H9 (cell line): ENCODE data around the gene WDR91. TPM values are rescaled to one million over a fixed set of nuclear protein-coding genes. Genes with fewer than 3 reads are reported as not detected.

Source experiments
- DNase-seq: peaks from one replicate; pipeline ENCODE4 v3.0.0-alpha.2; 2017
- H2AFZ ChIP-seq: one replicate; pipeline ENCODE4 v1.6.1; 2013; ENCODE audit warnings: mild to moderate bottlenecking, low read length, control low read depth, moderate library complexity
- H2AK5ac ChIP-seq: 2 replicates; pipeline ENCODE4 v1.6.1; 2013; ENCODE audit warnings: low read length, control low read depth, mixed read lengths; ENCODE audit not compliant: insufficient read length
- H2BK120ac ChIP-seq: one replicate; pipeline ENCODE4 v1.6.1; 2013; ENCODE audit warnings: low read depth, mild to moderate bottlenecking, low read length, control low read depth, inconsistent platforms; ENCODE audit not compliant: poor library complexity, severe bottlenecking
- H2BK12ac ChIP-seq: 2 replicates; pipeline ENCODE4 v1.6.1; 2013; ENCODE audit warnings: low read length, control low read depth, mixed read lengths, low read depth; ENCODE audit not compliant: insufficient read length
- H2BK15ac ChIP-seq: 2 replicates; pipeline ENCODE4 v1.6.1; 2013; ENCODE audit warnings: low read depth, low read length, control low read depth
- H2BK20ac ChIP-seq: one replicate; pipeline ENCODE4 v1.6.1; 2013; ENCODE audit warnings: low read depth, mild to moderate bottlenecking, low read length, control low read depth, inconsistent platforms; ENCODE audit not compliant: poor library complexity, severe bottlenecking
- H2BK5ac ChIP-seq: 2 replicates; pipeline ENCODE4 v1.6.1; 2013; ENCODE audit warnings: low read length, control low read depth, mixed read lengths; ENCODE audit not compliant: insufficient read length
- H3K14ac ChIP-seq: 2 replicates; pipeline ENCODE4 v1.6.1; 2013; ENCODE audit warnings: low read length, control low read depth; ENCODE audit not compliant: insufficient read depth
- H3K18ac ChIP-seq: 2 replicates; pipeline ENCODE4 v1.6.1; 2013; ENCODE audit warnings: low read depth, mild to moderate bottlenecking, mixed read lengths, low read length, control low read depth; ENCODE audit not compliant: insufficient read length
- H3K23ac ChIP-seq: 2 replicates; pipeline ENCODE4 v1.6.1; 2013; ENCODE audit warnings: low read length, control low read depth, mixed read lengths, low read depth; ENCODE audit not compliant: insufficient read length
- H3K23me2 ChIP-seq: 2 replicates; pipeline ENCODE4 v1.6.1; 2013; ENCODE audit warnings: low read depth, mild to moderate bottlenecking, mixed read lengths, low read length, control low read depth; ENCODE audit not compliant: insufficient read length, poor library complexity, severe bottlenecking
- H3K27ac ChIP-seq: 2 replicates; pipeline ENCODE4 v1.5.1; 2013; ENCODE audit warnings: low read length, control low read depth, mixed read lengths, low read depth; ENCODE audit not compliant: insufficient read length
- H3K27me3 ChIP-seq: 2 replicates; pipeline ENCODE4 v1.6.1; 2013; ENCODE audit warnings: low read length, control low read depth, inconsistent platforms; ENCODE audit not compliant: insufficient read depth
- H3K4ac ChIP-seq: 2 replicates; pipeline ENCODE4 v1.6.1; 2013; ENCODE audit warnings: low read depth, mild to moderate bottlenecking, control low read depth, inconsistent platforms, low read length, moderate library complexity
- H3K4me1 ChIP-seq: 2 replicates; pipeline ENCODE4 v1.6.1; 2013; ENCODE audit warnings: low read length, control low read depth, inconsistent platforms; ENCODE audit not compliant: insufficient read depth
- H3K4me2 ChIP-seq: 2 replicates; pipeline ENCODE4 v1.6.1; 2013; ENCODE audit warnings: low read length, control low read depth, mixed read lengths; ENCODE audit not compliant: insufficient read length, insufficient read depth
- H3K56ac ChIP-seq: 2 replicates; pipeline ENCODE4 v1.6.1; 2013; ENCODE audit warnings: low read depth, mild to moderate bottlenecking, mixed read lengths, low read length, control low read depth; ENCODE audit not compliant: insufficient read length
- H3K79me1 ChIP-seq: 2 replicates; pipeline ENCODE4 v1.6.1; 2013; ENCODE audit warnings: low read depth, mild to moderate bottlenecking, moderate library complexity, low read length, control low read depth, inconsistent platforms; ENCODE audit not compliant: insufficient read depth, poor library complexity, severe bottlenecking
- H3K79me2 ChIP-seq: 2 replicates; pipeline ENCODE4 v1.6.1; 2013; ENCODE audit warnings: low read length, control low read depth, inconsistent platforms; ENCODE audit not compliant: insufficient read depth
- H3K9ac ChIP-seq: 2 replicates; pipeline ENCODE4 v1.6.1; 2013; ENCODE audit warnings: low read length, control low read depth, mixed read lengths; ENCODE audit not compliant: insufficient read length; ENCODE audit errors: extremely low read depth
- H3K9me3 ChIP-seq: one replicate; pipeline ENCODE4 v1.6.1; 2013; ENCODE audit warnings: low read depth, low read length, inconsistent platforms; ENCODE audit not compliant: control insufficient read depth
- H3T11ph ChIP-seq: one replicate; pipeline ENCODE4 v1.6.1; 2013; ENCODE audit warnings: mild to moderate bottlenecking, low read length, control low read depth, inconsistent platforms
- H4K20me1 ChIP-seq: one replicate; pipeline ENCODE4 v1.6.1; 2013; ENCODE audit not compliant: control insufficient read depth, insufficient read length, insufficient read depth
- H4K5ac ChIP-seq: 2 replicates; pipeline ENCODE4 v1.6.1; 2013; ENCODE audit warnings: low read depth, mild to moderate bottlenecking, mixed read lengths, low read length, control low read depth; ENCODE audit not compliant: insufficient read length
- H4K8ac ChIP-seq: replicated peaks from 2 replicates; pipeline ENCODE4 v1.6.1; 2013; ENCODE audit warnings: low read length, control low read depth, mixed read lengths, low read depth; ENCODE audit not compliant: insufficient read length
- H4K91ac ChIP-seq: 2 replicates; pipeline ENCODE4 v1.6.1; 2013; ENCODE audit warnings: low read depth, mild to moderate bottlenecking, moderate library complexity, mixed read lengths, low read length, control low read depth; ENCODE audit not compliant: insufficient read length
- H3K27ac Mint-ChIP-seq, 3 experiments: 2 replicates in 2 of 3; 3 replicates in 1 of 3; pipeline ENCODE4 v1.8.0; 2020 to 2021; ENCODE audit warnings: mixed read lengths in 3 of 3, mild to moderate bottlenecking in 1 of 3, moderate library complexity in 1 of 3
- H3K27me3 Mint-ChIP-seq: 2 replicates; pipeline ENCODE4 v1.8.0; 2021; ENCODE audit warnings: low read depth, mild to moderate bottlenecking, moderate library complexity, mixed read lengths
- H3K36me3 Mint-ChIP-seq, 3 experiments: 2 replicates in 2 of 3; 3 replicates in 1 of 3; pipeline ENCODE4 v1.8.0; 2020 to 2021; ENCODE audit warnings: low read depth in 3 of 3, mixed read lengths in 3 of 3; ENCODE audit not compliant: insufficient read depth in 1 of 3
- H3K4me1 Mint-ChIP-seq, 2 experiments: 2 replicates each; pipeline ENCODE4 v1.8.0; 2020; ENCODE audit warnings: mixed read lengths in 2 of 2
- H3K4me3 Mint-ChIP-seq, 2 experiments: 2 replicates in 1 of 2; 3 replicates in 1 of 2; pipeline ENCODE4 v1.8.0; 2020 to 2021; ENCODE audit warnings: mild to moderate bottlenecking in 2 of 2, mixed read lengths in 2 of 2, moderate library complexity in 1 of 2
- H3K9me3 Mint-ChIP-seq, 2 experiments: 2 replicates in 1 of 2; 3 replicates in 1 of 2; pipeline ENCODE4 v1.8.0; 2020; ENCODE audit warnings: mild to moderate bottlenecking in 2 of 2, mixed read lengths in 2 of 2, moderate library complexity in 1 of 2
- CTCF ChIP-seq: fragments of 200-600 bp; sonication (generic); conservative IDR thresholded peaks from 3 replicates; pipeline ENCODE4 v1.8.0; 2021; ENCODE audit warnings: antibody characterized with exemption, mild to moderate bottlenecking
- WGBS: extraction: QIAGEN DNeasy Blood & Tissue Kit; methylation state at CpG from one replicate; pipeline ENCODE4 v1.1.7; 2013; ENCODE audit warnings: missing lambda C conversion rate, low lambda C conversion rate, mixed read lengths; ENCODE audit not compliant: insufficient read length; ENCODE audit errors: extremely low coverage; 5-methylcytosine and 5-hydroxymethylcytosine counted together
- total RNA-seq: library from RNA; stranded (reverse); gene quantifications from 2 replicates; pipeline ENCODE4 v1.2.1, GENCODE V29; 2021

The WDR91 gene
- total RNA-seq, 1 experiment from 2014 or later: 9.4 TPM

GRCh38 chr7:135177028-135177696, 34.2 kb downstream of the WDR91 start:
- H3K14ac ChIP-seq: peak overlapping the region; percentile 66; the same call in 1 of the 2 replicates
- no peak overlapping the region for H2BK120ac ChIP-seq
- H3K18ac ChIP-seq: no peak overlapping the region
- Mint-ChIP-seq H3K27me3 (no peaks in the 10 kb centered on the region), H3K36me3 (peaks cover 15 to 37% (median 23%) of the 10 kb centered on the region in 3 experiments), H3K9me3 (peaks cover 26 to 28% of the 10 kb centered on the region in 2 experiments), H3K27ac (peak overlapping the region in 2 of 3 experiments; percentile 72 to 91; a peak in 4 of 7 replicates), H3K4me3 (no peak overlapping the region), H3K4me1 (peaks cover 18 to 30% of the 10 kb centered on the region in 2 experiments)
- H4K8ac ChIP-seq: no peak overlapping the region
- no peaks in the 10 kb centered on the region for H3K23me2 ChIP-seq
- no peak overlapping the region for H3K23ac ChIP-seq
- peaks cover 5% of the 10 kb centered on the region; the same call in 1 of the 2 replicates for H3K4me1 ChIP-seq
- no peak overlapping the region for H3K27ac ChIP-seq
- H4K20me1 ChIP-seq: no peaks in the 10 kb centered on the region
- no peaks in the 10 kb centered on the region for H3K79me1 ChIP-seq
- no peak for TF ChIP-seq CTCF
- H3K9ac ChIP-seq: no peak overlapping the region
- H3K9me3 ChIP-seq: peaks cover 22% of the 10 kb centered on the region
- no peak overlapping the region for H2BK5ac ChIP-seq
- no peak overlapping the region for H3T11ph ChIP-seq
- peak overlapping the region; percentile 12 for H4K5ac ChIP-seq
- H3K56ac ChIP-seq: no peak overlapping the region
- H2AFZ ChIP-seq: no peak overlapping the region
- peak overlapping the region; percentile 89 for H2AK5ac ChIP-seq
- H3K27me3 ChIP-seq: no peaks in the 10 kb centered on the region
- peak overlapping the region; percentile 85 for H2BK20ac ChIP-seq
- 0 out of 2 replicates have a peak overlapping the region, but pooled peaks have one; percentile 65 for H2BK15ac ChIP-seq
- WGBS: no CpG with 5 or more reads among the region's 9 CpGs
- H3K4me2 ChIP-seq: no peak overlapping the region
- DNase-seq: peak; percentile 56
- peak overlapping the region; percentile 76 for H3K4ac ChIP-seq
- peak overlapping the region; percentile 53 for H4K91ac ChIP-seq
- H2BK12ac ChIP-seq: peak overlapping the region; percentile 41
- H3K79me2 ChIP-seq: no peaks in the 10 kb centered on the region
